AG04450 (cell line): ENCODE measurements around the gene SPEG. TPM values are rescaled to one million over a fixed set of nuclear protein-coding genes. Genes with fewer than 3 reads are reported as not detected.

Source experiments
- CTCF ChIA-PET: fragments of 300-600, 350-600 bp; formaldehyde crosslinking; extraction: SDS; loops from one replicate; lab custom pipeline; 2022; ENCODE audit warnings: antibody characterized with exemption, inconsistent platforms; lab: Charles Lee
- POLR2A ChIA-PET: fragments of 350-600 bp; formaldehyde crosslinking; extraction: SDS; loops from one replicate; lab custom pipeline; 2021; ENCODE audit warnings: antibody characterized with exemption, inconsistent platforms; lab: Yijun Ruan, JAX
- DNase-seq: peaks from one replicate; pipeline ENCODE4 v3.0.0-alpha.2; 2011; ENCODE audit warnings: low read depth, low spot score
- H3K27ac ChIP-seq: one replicate; pipeline ENCODE4 v1.5.1; 2012; ENCODE audit warnings: low read depth, low read length, control low read depth
- H3K27me3 ChIP-seq: one replicate; pipeline ENCODE4 v1.6.0; 2012; ENCODE audit warnings: low read length; ENCODE audit not compliant: control insufficient read depth, insufficient read depth
- H3K4me3 ChIP-seq: 2 replicates; pipeline ENCODE4 v1.5.1; 2011; ENCODE audit warnings: mild to moderate bottlenecking, low read depth, low read length, control low read depth
- H3K9me3 ChIP-seq: 2 replicates; pipeline ENCODE4 v1.5.1; 2012; ENCODE audit warnings: low read length; ENCODE audit not compliant: control insufficient read depth, insufficient read depth
- CTCF ChIP-seq: IDR thresholded peaks from 2 replicates; pipeline ENCODE4 v1.5.1; 2011; ENCODE audit warnings: low read depth, low read length, control low read depth, inconsistent platforms
- polyA plus RNA-seq: library from polyadenylated mRNA; depleted of rRNA; stranded (reverse); fragments of >200 nt; gene quantifications from 2 replicates; pipeline ENCODE4 v1.2.3, GENCODE V29; 2011; rRNA removed

The SPEG gene
- polyA plus RNA-seq, 1 experiment = 28.0 TPM

GRCh38 chr2:219547621-219548020 is 113.0 kb downstream of the SPEG start:
- no peak for TF ChIP-seq CTCF
- ChIA-PET CTCF (interaction anchor here (2.8 kb wide), 1 partner anchor 13 kb away, joined by 18 read pairs; no protein-coding TSS in a partner anchor), POLR2A (no interaction called here)

More at GRCh38 chr2:219547621-219548020, 113.0 kb downstream of the SPEG start:
- DNase-seq = no peak
- H3K27me3 ChIP-seq = no peaks in the 10 kb centered on the region
- H3K9me3 ChIP-seq = no peaks in the 10 kb centered on the region; the same call in 1 of the 2 replicates
- no peak overlapping the region for H3K27ac ChIP-seq
- no peak overlapping the region for H3K4me3 ChIP-seq

Other genes with a start within 250 kb of the SPEG start
- gene ZFAND2B, start 228.1 kb upstream of the SPEG start, polyA plus RNA-seq = 24.5 and 29.6 TPM in 2 replicates
- 20.9 and 22.2 TPM in 2 replicates for gene ABCB6, start 215.9 kb upstream of the SPEG start, polyA plus RNA-seq
- gene ATG9A, start 205.2 kb upstream of the SPEG start, polyA plus RNA-seq = 81.0 and 84.3 TPM in 2 replicates
- 20.3 and 22.0 TPM in 2 replicates for gene ANKZF1, start 205.0 kb upstream of the SPEG start, polyA plus RNA-seq
- 8.8 and 9.6 TPM in 2 replicates for gene GLB1L, start 189.4 kb upstream of the SPEG start, polyA plus RNA-seq
- gene STK16, start 189.4 kb upstream of the SPEG start, polyA plus RNA-seq = 33.9 and 36.6 TPM in 2 replicates
- not detected in 2 replicates for gene TUBA4B, start 181.6 kb upstream of the SPEG start, polyA plus RNA-seq
- 22.4 and 22.6 TPM in 2 replicates for gene TUBA4A, start 180.9 kb upstream of the SPEG start, polyA plus RNA-seq
- 40.6 and 41.1 TPM in 2 replicates for gene DNAJB2, start 155.5 kb upstream of the SPEG start, polyA plus RNA-seq
- 11.7 and 15.1 TPM in 2 replicates for gene PTPRN, start 125.4 kb upstream of the SPEG start, polyA plus RNA-seq
- gene RESP18, start 102.1 kb upstream of the SPEG start, polyA plus RNA-seq = not detected in 2 replicates
- gene DNPEP, start 46.9 kb upstream of the SPEG start, polyA plus RNA-seq = 41.5 and 71.2 TPM in 2 replicates
- 19.8 and 24.9 TPM in 2 replicates for gene DES, start 16.5 kb upstream of the SPEG start, polyA plus RNA-seq
- 90.1 and 97.7 TPM in 2 replicates for gene GMPPA, start 64.0 kb downstream of the SPEG start, polyA plus RNA-seq
- not detected in 2 replicates for gene ASIC4, start 79.6 kb downstream of the SPEG start, polyA plus RNA-seq
- gene CHPF, start 109.0 kb downstream of the SPEG start, polyA plus RNA-seq = 24.4 and 37.2 TPM in 2 replicates
- 0.83 and 1.2 TPM in 2 replicates for gene TMEM198, start 109.2 kb downstream of the SPEG start, polyA plus RNA-seq
- 35.5 and 46.8 TPM in 2 replicates for gene OBSL1, start 136.7 kb downstream of the SPEG start, polyA plus RNA-seq
- gene INHA, start 137.5 kb downstream of the SPEG start, polyA plus RNA-seq = 0.12 and 0.29 TPM in 2 replicates
- 7.7 and 11.8 TPM in 2 replicates for gene STK11IP, start 163.0 kb downstream of the SPEG start, polyA plus RNA-seq
- gene SLC4A3, start 192.8 kb downstream of the SPEG start, polyA plus RNA-seq = 3.3 and 5.2 TPM in 2 replicates